ENCODE measurements around the gene OR4K15.

The OR4K15 gene

DNA sequence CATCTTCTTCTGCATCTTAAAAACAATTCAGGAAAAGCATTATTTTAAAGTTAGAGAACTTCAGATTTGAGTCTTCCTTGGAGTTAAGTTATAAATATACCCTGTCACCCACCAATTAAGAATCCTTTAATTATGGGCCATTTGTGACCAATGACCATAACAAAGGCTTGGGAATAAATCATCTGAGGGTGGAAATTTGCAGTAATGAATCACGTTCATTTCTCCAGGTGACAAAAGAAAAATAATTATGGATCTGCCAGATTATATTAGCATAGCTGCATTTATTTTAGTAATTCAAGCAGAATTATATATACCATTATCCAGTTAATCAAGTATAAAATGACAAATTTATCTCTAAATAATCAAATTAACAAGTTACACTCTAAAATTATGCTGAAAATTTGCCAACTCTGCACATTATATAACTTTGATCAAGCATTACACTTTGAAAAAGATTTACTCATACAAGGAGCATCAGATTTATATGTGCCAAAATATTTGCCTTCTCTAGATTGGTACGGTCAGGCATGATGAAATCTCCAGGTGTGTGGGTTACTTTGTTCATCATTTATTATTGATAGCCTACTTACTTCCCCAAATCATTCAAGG, 44.0 kb downstream of the OR4K15 start, which contains the start of gene OR4K14:
TSS of gene OR4K14 (minus strand) at position 51 of the 609 bp plus-strand sequence. CDS start 4,114 bp downstream, outside the sequence.
- Histone ChIP-seq H3K27ac (ENCODE audit: low read depth, low read length) (no peak within 1 kb of the TSS), H3K27me3 (ENCODE audit: control insufficient read depth, insufficient read depth, low read length) (no peaks in the 10 kb centered on the region), H3K4me3 (ENCODE audit: low read depth, low read length) (no peak within 1 kb of the TSS; the same call in 1 of the 2 replicates), H3K9ac (ENCODE audit: low read depth, low read length) (no peak within 1 kb of the TSS), H3K9me3 (ENCODE audit: control insufficient read depth, insufficient read depth, low read length) (peaks cover 92% of the 10 kb centered on the region), H3K36me3 (ENCODE audit: control insufficient read depth, insufficient read depth, low read length) (no peaks in the 10 kb centered on the region), H3K4me1 (ENCODE audit: control insufficient read depth, insufficient read depth, low read length) (no peaks in the 10 kb centered on the region)
